ENCODE measurements around the gene GJC2. TPM values are rescaled to one million over a fixed set of nuclear protein-coding genes. Genes with fewer than 3 reads are reported as not detected.

Gene GJC2
- polyA plus RNA-seq, 1 of the 3 experiments (the other 2 are of a cell fraction), result 0.92 TPM

GRCh38 chr1:228150461-228151179, 890 bp downstream of the GJC2 start (continued):
- TF ChIP-seq ZBTB33 (IDR thresholded peaks at IDR 0.05; ENCODE audit: borderline replicate concordance, low read depth) (no peak), YY1 (IDR thresholded peaks at IDR 0.05; ENCODE audit: low read depth) (no peak), RFX5 (IDR thresholded peaks at IDR 0.05; ENCODE audit: low read length) (no peak)

GRCh38 chr1:228151180-228151925, 1.6 kb downstream of the GJC2 start:
- TF ChIP-seq TEAD4 (IDR thresholded peaks at IDR 0.05; ENCODE audit: borderline replicate concordance, insufficient read depth), result no peak
- TF ChIP-seq RCOR1 (IDR thresholded peaks at IDR 0.05; ENCODE audit: low read length), result no peak
- TF ChIP-seq POLR2AphosphoS5 (IDR thresholded peaks at IDR 0.05; ENCODE audit: low read depth, low read length), result no peak
- TF ChIP-seq YY1 (IDR thresholded peaks at IDR 0.05; ENCODE audit: low read depth), result no peak
- no peak for TF ChIP-seq SMC3 (IDR thresholded peaks at IDR 0.05; ENCODE audit: low read depth, low read length)
- no peak for TF ChIP-seq NRF1 (IDR thresholded peaks at IDR 0.05; ENCODE audit: low read depth, low read length)
- H4K20me1 ChIP-seq (ENCODE audit: insufficient read depth), result peaks cover 13% of the 10 kb centered on the region
- WGBS (ENCODE audit: low lambda C conversion rate), result 93% methylated on average over 7 of the region's 12 CpGs
- H2AFZ ChIP-seq (ENCODE audit: low read depth), result no peak overlapping the region
- H3K79me2 ChIP-seq (ENCODE audit: insufficient read depth), result peaks cover 7% of the 10 kb centered on the region; the same call in 1 of the 2 replicates
- ChIA-PET POLR2A (interaction anchor here (0.7 to 1.3 kb wide), 5 partner anchors 8 to 42 kb away, joined by 3 to 4 read pairs (median 3); partner anchors contain the start of genes GUK1 and IBA57), CTCF (interaction anchor here (2.8 kb wide), 1 partner anchor 14 kb away, joined by 17 read pairs; the partner anchor contains the start of gene IBA57)
- no peaks in the 10 kb centered on the region for H3F3A ChIP-seq (replicated peaks; ENCODE audit: insufficient read depth)
- no peak overlapping the region for H3K9ac ChIP-seq
- no peak overlapping the region for H3K4me2 ChIP-seq
- no peak overlapping the region for H3K4me3 ChIP-seq (ENCODE audit: low read depth in 2 of 2, low read length in 1 of 2)
- no peaks in the 10 kb centered on the region for H3K9me3 ChIP-seq
- peaks cover 0 to 12% of the 10 kb centered on the region in 2 experiments; a peak in 1 of 4 replicates for H3K4me1 ChIP-seq (ENCODE audit: control insufficient read depth in 1 of 2, insufficient read depth in 2 of 2, low read depth in 1 of 2, low read length in 1 of 2)
- no peak overlapping the region for H3K27ac ChIP-seq (ENCODE audit: low read depth in 2 of 2, low read length in 1 of 2)
- H3K9me2 ChIP-seq, result no peaks in the 10 kb centered on the region
- DNase-seq, result peak; percentile 14
- peaks cover 0 to 23% of the 10 kb centered on the region in 2 experiments for H3K36me3 ChIP-seq (replicated peaks in 1 of 2; ENCODE audit: control insufficient read depth in 1 of 2, insufficient read depth in 2 of 2, low read length in 1 of 2)
- no peaks in the 10 kb centered on the region for H3K27me3 ChIP-seq (ENCODE audit: insufficient read depth)

GRCh38 chr1:228152097-228152917, 2.6 kb downstream of the GJC2 start:
- peak; percentile 8 for DNase-seq
- no peaks in the 10 kb centered on the region for H3K9me3 ChIP-seq
- no peak overlapping the region for H3K4me2 ChIP-seq
- H3F3A ChIP-seq (replicated peaks; ENCODE audit: insufficient read depth), result no peaks in the 10 kb centered on the region
- ChIA-PET CTCF (interaction anchor here (1.8 to 2.8 kb wide), 2 partner anchors 13 kb away, joined by 5 to 17 read pairs; partner anchors contain the start of gene IBA57), POLR2A (interaction anchor here (0.7 to 1.2 kb wide), 4 partner anchors 9 to 13 kb away, joined by 3 to 4 read pairs (median 4); partner anchors contain the start of genes GUK1 and IBA57)
- H3K36me3 ChIP-seq (replicated peaks in 1 of 2; ENCODE audit: control insufficient read depth in 1 of 2, insufficient read depth in 2 of 2, low read length in 1 of 2), result peaks cover 0 to 17% of the 10 kb centered on the region in 2 experiments
- no peak overlapping the region for H3K27ac ChIP-seq (ENCODE audit: low read depth in 2 of 2, low read length in 1 of 2)
- H3K4me1 ChIP-seq (ENCODE audit: control insufficient read depth in 1 of 2, insufficient read depth in 2 of 2, low read depth in 1 of 2, low read length in 1 of 2), result peaks cover 0 to 12% of the 10 kb centered on the region in 2 experiments; a peak in 1 of 4 replicates
- no peaks in the 10 kb centered on the region for H3K27me3 ChIP-seq (ENCODE audit: insufficient read depth)
- H3K9me2 ChIP-seq, result no peaks in the 10 kb centered on the region
- 0 out of 2 replicates have a peak, but pooled peaks cover 6% of the 10 kb centered on the region for H4K20me1 ChIP-seq (ENCODE audit: insufficient read depth)
- no peaks in the 10 kb centered on the region for H3K79me2 ChIP-seq (ENCODE audit: insufficient read depth)
- no peak overlapping the region for H3K9ac ChIP-seq
- H2AFZ ChIP-seq (ENCODE audit: low read depth), result no peak overlapping the region
- no peak overlapping the region for H3K4me3 ChIP-seq (ENCODE audit: low read depth in 2 of 2, low read length in 1 of 2)
- 91% methylated on average over 9 of the region's 19 CpGs for WGBS (ENCODE audit: low lambda C conversion rate)
- TF ChIP-seq EZH2phosphoT487 (IDR thresholded peaks at IDR 0.05; ENCODE audit: borderline replicate concordance, low read depth) (no peak), JUND (IDR thresholded peaks at IDR 0.05) (no peak), CHD2 (IDR thresholded peaks at IDR 0.05; ENCODE audit: low read length, partially characterized antibody) (no peak), POLR2AphosphoS5 (IDR thresholded peaks at IDR 0.05; ENCODE audit: low read depth, low read length) (no peak), FOXM1 (IDR thresholded peaks at IDR 0.05; ENCODE audit: low read depth) (no peak), TEAD4 (IDR thresholded peaks at IDR 0.05; ENCODE audit: borderline replicate concordance, insufficient read depth) (no peak), REST (IDR thresholded peaks at IDR 0.05; ENCODE audit: low read depth, low read length) (no peak)
